Gastrocnemius medialis (tissue), 4 donors: Measurements from ENCODE around the gene SUPT7L.

Experiments
- CTCF ChIP-seq, 5 experiments: fragments of 450-650 bp in 3 of 5; fragments of 200-600 bp in 2 of 5; sonication (generic) in 2 of 5; IDR thresholded peaks in 4 of 5; conservative IDR thresholded peaks in 1 of 5; 1 replicate in 4 of 5; 2 replicates in 1 of 5; pipeline ENCODE4 v1.5.1; 2016 to 2019; ENCODE audit warnings: antibody characterized with exemption in 5 of 5, mild to moderate bottlenecking in 3 of 5, moderate library complexity in 3 of 5
- POLR2A ChIP-seq, 2 donors: fragments of 450-650 bp; IDR thresholded peaks; one replicate each; pipeline ENCODE4 v1.6.1; 2017; ENCODE audit warnings: antibody characterized with exemption in 2 of 2, mild to moderate bottlenecking in 2 of 2, moderate library complexity in 2 of 2

GRCh38 chr2:27652790-27653189, 10.6 kb downstream of the SUPT7L start:
- TF ChIP-seq CTCF (IDR thresholded peaks at IDR 0.05 in 4 of 5, conservative IDR thresholded peaks at IDR 0.05 in 1 of 5), result no peak
- no peak for TF ChIP-seq POLR2A (IDR thresholded peaks at IDR 0.05)
